ENCODE results near the gene PARD3. TPM values are rescaled to one million over a fixed set of nuclear protein-coding genes. Genes with fewer than 3 reads are reported as not detected.

The PARD3 gene
- total RNA-seq, 1 experiment from 2014 or later = 51.8 TPM

- ChIA-PET POLR2A (interaction anchor here (0.6 to 0.7 kb wide), 2 partner anchors 73 to 177 kb away, joined by 3 to 4 read pairs; no protein-coding TSS in a partner anchor), CTCF (interaction anchor here (1.0 to 1.8 kb wide), 5 partner anchors 63 to 557 kb away, joined by 3 to 7 read pairs (median 3); no protein-coding TSS in a partner anchor)
- no peak overlapping the region for H3K4me3 Mint-ChIP-seq
- no peak for TF ChIP-seq ZNF671 (CRISPR knock-in tag; IDR thresholded peaks at IDR 0.05)
- no peak for TF ChIP-seq TEAD4 (CRISPR knock-in tag; IDR thresholded peaks at IDR 0.05)
- no peak for TF ChIP-seq ATF6 (CRISPR knock-in tag; IDR thresholded peaks at IDR 0.05)
- no peak for TF ChIP-seq FOXP1 (CRISPR knock-in tag; IDR thresholded peaks at IDR 0.05; ENCODE audit: borderline replicate concordance)
- TF ChIP-seq ZNF532 (CRISPR knock-in tag; IDR thresholded peaks at IDR 0.05; ENCODE audit: borderline replicate concordance) = no peak
- TF ChIP-seq ZNF281 (CRISPR knock-in tag; IDR thresholded peaks at IDR 0.05) = no peak
- TF ChIP-seq E2F5 (CRISPR knock-in tag; IDR thresholded peaks at IDR 0.05) = no peak
- no peak for TF ChIP-seq GRHL2 (CRISPR knock-in tag; IDR thresholded peaks at IDR 0.05; ENCODE audit: insufficient replicate concordance, severe bottlenecking)
- no peak for TF ChIP-seq ATF3 (CRISPR knock-in tag; conservative IDR thresholded peaks at IDR 0.05)
- no peak for TF ChIP-seq GABPB1 (CRISPR knock-in tag; IDR thresholded peaks at IDR 0.05)
- TF ChIP-seq PREB (CRISPR knock-in tag; IDR thresholded peaks at IDR 0.05; ENCODE audit: borderline replicate concordance) = no peak
- no peak for TF ChIP-seq AFF4 (CRISPR knock-in tag; IDR thresholded peaks at IDR 0.05; ENCODE audit: borderline replicate concordance)
- no peak for TF ChIP-seq ZNF512 (CRISPR knock-in tag; IDR thresholded peaks at IDR 0.05; ENCODE audit: borderline replicate concordance)
- TF ChIP-seq E2F1 (CRISPR knock-in tag; IDR thresholded peaks at IDR 0.05) = no peak
- no peaks in the 10 kb centered on the region for H3K4me1 Mint-ChIP-seq
- peaks cover 16% of the 10 kb centered on the region for H3K9me3 Mint-ChIP-seq
- H3K27ac Mint-ChIP-seq = no peak overlapping the region
- no peak for DNase-seq (ENCODE audit: low spot score)
- no peak for ATAC-seq
- H3K27me3 Mint-ChIP-seq (ENCODE audit: low read depth) = no peaks in the 10 kb centered on the region
- no peaks in the 10 kb centered on the region for H3K36me3 Mint-ChIP-seq
These were observed 733.8 kb downstream of the PARD3 start for GRCh38 chr10:34081347-34081743.
